Stimulated activated naive CD8-positive, alpha-beta T cell treated with anti-CD3 and anti-CD28 coated beads, Interleukin-15, Interleukin-2, amounts not matched to agents 100 ng/mL and 50 ng/mL, for 24 hours (primary cell): ENCODE results near the gene WDR17.

ENCODE experiments used
- H3K27ac Mint-ChIP-seq: one replicate; pipeline ENCODE4 v1.8.0; 2021; ENCODE audit warnings: mild to moderate bottlenecking, mixed read lengths
- H3K27me3 Mint-ChIP-seq: one replicate; pipeline ENCODE4 v1.8.0; 2021; ENCODE audit warnings: mixed read lengths
- H3K36me3 Mint-ChIP-seq: one replicate; pipeline ENCODE4 v1.8.0; 2021; ENCODE audit warnings: low read depth, mixed read lengths
- H3K4me1 Mint-ChIP-seq: one replicate; pipeline ENCODE4 v1.8.0; 2021; ENCODE audit warnings: low read depth, mixed read lengths
- H3K4me3 Mint-ChIP-seq: one replicate; pipeline ENCODE4 v1.8.0; 2021; ENCODE audit warnings: mild to moderate bottlenecking, mixed read lengths
- H3K9me3 Mint-ChIP-seq: one replicate; pipeline ENCODE4 v1.8.0; 2021; ENCODE audit warnings: mixed read lengths

Gene WDR17

DNA sequence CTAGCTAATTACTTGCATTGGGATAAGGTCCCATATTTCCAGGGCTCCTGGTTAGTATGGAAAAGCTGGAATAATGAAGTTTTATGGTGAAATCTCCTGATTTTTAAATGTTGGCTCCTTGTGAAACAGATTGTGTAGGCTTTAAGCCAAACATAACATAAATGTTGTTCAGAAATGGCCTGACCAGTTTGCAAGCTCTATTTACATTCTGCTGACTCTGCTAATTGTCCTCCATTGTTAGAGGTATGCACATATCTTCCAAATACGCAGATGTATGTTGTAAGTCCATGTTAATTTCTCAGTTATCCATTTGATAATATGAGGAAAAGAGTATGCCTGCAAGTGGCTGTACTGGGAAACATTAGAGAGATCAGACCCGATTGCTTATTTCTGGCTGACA, 11.9 kb upstream of the WDR17 start:
- H3K36me3 Mint-ChIP-seq: no peaks in the 10 kb centered on the region
- no peak overlapping the region for H3K4me3 Mint-ChIP-seq
- H3K4me1 Mint-ChIP-seq: no peaks in the 10 kb centered on the region
- no peaks in the 10 kb centered on the region for H3K9me3 Mint-ChIP-seq
- H3K27ac Mint-ChIP-seq: no peak overlapping the region
- peaks cover under 1% of the 10 kb centered on the region for H3K27me3 Mint-ChIP-seq

DNA sequence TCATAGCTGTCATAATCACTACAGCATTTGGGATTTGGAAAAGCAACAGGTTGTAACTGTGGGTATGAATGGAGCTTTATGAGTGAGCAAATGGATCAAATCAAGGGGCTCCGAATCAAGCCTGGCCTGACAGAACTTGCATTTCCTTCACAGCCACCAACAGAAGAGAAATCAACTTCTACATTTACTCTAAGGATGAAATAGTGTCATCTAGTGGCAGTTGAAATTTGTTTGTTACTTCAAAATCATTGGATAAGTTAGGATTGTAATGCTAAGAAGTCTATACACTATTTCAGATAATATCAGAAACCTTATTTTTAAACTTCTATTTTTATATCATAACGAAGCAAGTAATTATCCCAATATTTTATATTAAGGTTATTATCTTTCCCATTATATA, 10.7 kb upstream of the WDR17 start:
- no peaks in the 10 kb centered on the region for H3K36me3 Mint-ChIP-seq
- H3K9me3 Mint-ChIP-seq: no peaks in the 10 kb centered on the region
- no peak overlapping the region for H3K27ac Mint-ChIP-seq
- no peak overlapping the region for H3K4me3 Mint-ChIP-seq
- H3K4me1 Mint-ChIP-seq: no peaks in the 10 kb centered on the region
- peaks cover 2% of the 10 kb centered on the region for H3K27me3 Mint-ChIP-seq

GRCh38 chr4:176063718-176064117, 1.9 kb upstream of the WDR17 start:
- Mint-ChIP-seq H3K4me1 (peaks cover 12% of the 10 kb centered on the region), H3K27me3 (peaks cover 39% of the 10 kb centered on the region), H3K9me3 (no peaks in the 10 kb centered on the region), H3K36me3 (no peaks in the 10 kb centered on the region), H3K4me3 (no peak overlapping the region), H3K27ac (no peak overlapping the region)

DNA sequence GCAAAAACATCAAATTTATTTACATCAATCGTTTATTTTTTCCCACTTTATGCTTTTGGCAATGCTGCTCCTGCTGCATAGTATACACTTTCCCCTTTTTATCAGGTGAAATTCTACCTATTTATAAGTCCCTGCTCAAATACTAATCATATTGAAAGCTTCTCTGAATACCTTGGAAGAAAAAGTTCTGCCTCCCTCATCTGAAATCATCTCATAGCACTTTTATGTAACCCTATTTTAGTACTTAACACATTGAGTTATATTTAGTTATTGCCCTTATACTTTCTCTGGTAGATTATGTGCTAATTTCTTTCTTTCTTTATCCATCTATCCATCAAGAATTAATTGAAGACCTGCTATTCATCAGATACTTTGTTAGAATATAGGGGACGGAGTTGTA, 1.1 kb upstream of the WDR17 start:
- Mint-ChIP-seq H3K27ac (no peak overlapping the region), H3K4me3 (no peak overlapping the region), H3K9me3 (no peaks in the 10 kb centered on the region)

GRCh38 chr4:176066757-176067156, 1.1 kb downstream of the WDR17 start:
- no peaks in the 10 kb centered on the region for H3K36me3 Mint-ChIP-seq
- H3K4me3 Mint-ChIP-seq: no peak overlapping the region
- H3K27me3 Mint-ChIP-seq: peaks cover 34% of the 10 kb centered on the region
- peaks cover 12% of the 10 kb centered on the region for H3K4me1 Mint-ChIP-seq
- H3K9me3 Mint-ChIP-seq: no peaks in the 10 kb centered on the region
- no peak overlapping the region for H3K27ac Mint-ChIP-seq

More for the DNA sequence above, 1.1 kb upstream of the WDR17 start:
- Mint-ChIP-seq H3K27me3 (peaks cover 39% of the 10 kb centered on the region), H3K4me1 (peaks cover 12% of the 10 kb centered on the region), H3K36me3 (no peaks in the 10 kb centered on the region)

DNA sequence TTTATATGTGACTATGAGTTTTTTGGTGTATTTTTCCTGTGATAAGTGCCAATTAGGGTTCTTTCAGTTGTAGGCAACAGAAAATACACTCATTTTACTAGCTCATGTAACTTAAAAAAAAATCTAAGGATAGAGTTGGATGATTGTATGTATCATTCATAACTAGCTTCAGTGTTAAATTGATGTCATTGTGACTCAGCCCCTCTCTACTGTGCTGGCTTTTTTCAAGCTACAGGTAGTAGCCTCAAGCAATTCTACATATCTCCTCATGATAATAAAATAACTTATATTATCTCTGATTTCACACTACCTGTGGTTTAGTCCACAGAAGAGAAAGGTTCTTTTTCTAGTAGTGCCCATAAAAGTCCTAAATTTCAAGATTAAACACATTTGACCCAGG, 11.9 kb downstream of the WDR17 start:
- H3K36me3 Mint-ChIP-seq: no peaks in the 10 kb centered on the region
- no peak overlapping the region for H3K27ac Mint-ChIP-seq
- H3K4me1 Mint-ChIP-seq: no peaks in the 10 kb centered on the region
- H3K9me3 Mint-ChIP-seq: no peaks in the 10 kb centered on the region
- H3K27me3 Mint-ChIP-seq: peaks cover 5% of the 10 kb centered on the region
- no peak overlapping the region for H3K4me3 Mint-ChIP-seq

- H3K9me3 Mint-ChIP-seq: no peaks in the 10 kb centered on the region
- H3K36me3 Mint-ChIP-seq: no peaks in the 10 kb centered on the region
- peaks cover 11% of the 10 kb centered on the region for H3K27me3 Mint-ChIP-seq
- no peak overlapping the region for H3K4me3 Mint-ChIP-seq
- H3K27ac Mint-ChIP-seq: no peak overlapping the region
- H3K4me1 Mint-ChIP-seq: peaks cover 3% of the 10 kb centered on the region
These were observed 19.1 kb downstream of the WDR17 start for GRCh38 chr4:176084769-176085168.

- no peak overlapping the region for H3K27ac Mint-ChIP-seq
- peaks cover 3% of the 10 kb centered on the region for H3K4me1 Mint-ChIP-seq
- H3K4me3 Mint-ChIP-seq: no peak overlapping the region
- no peaks in the 10 kb centered on the region for H3K36me3 Mint-ChIP-seq
- peaks cover 8% of the 10 kb centered on the region for H3K9me3 Mint-ChIP-seq
- peaks cover 20% of the 10 kb centered on the region for H3K27me3 Mint-ChIP-seq
These were observed 24.5 kb downstream of the WDR17 start for GRCh38 chr4:176090115-176090514.

DNA sequence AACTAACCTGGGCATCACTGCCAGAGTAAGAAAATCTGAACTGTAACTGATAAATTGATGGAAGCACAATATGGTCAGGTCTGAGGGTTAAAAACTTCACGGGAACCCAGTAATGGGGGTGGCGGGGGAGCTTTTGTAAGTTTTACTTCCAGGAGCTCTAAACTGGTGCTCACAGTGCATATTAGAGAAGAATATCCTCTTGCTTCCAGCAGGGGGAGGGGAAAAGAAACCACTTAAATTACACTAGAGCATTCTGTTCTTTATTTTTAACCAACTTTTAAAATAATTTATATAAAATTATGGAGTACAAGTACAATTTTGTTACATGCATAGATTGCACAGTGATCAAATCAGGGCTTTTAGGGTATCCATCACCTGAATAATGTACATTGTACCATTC, 33.7 kb downstream of the WDR17 start:
- Mint-ChIP-seq H3K4me3 (no peak overlapping the region), H3K27ac (no peak overlapping the region), H3K9me3 (peaks cover 13% of the 10 kb centered on the region), H3K36me3 (no peaks in the 10 kb centered on the region), H3K27me3 (peaks cover 9% of the 10 kb centered on the region), H3K4me1 (no peaks in the 10 kb centered on the region)

GRCh38 chr4:176102414-176103063, 36.9 kb downstream of the WDR17 start:
- Mint-ChIP-seq H3K4me1 (no peaks in the 10 kb centered on the region), H3K4me3 (no peak overlapping the region), H3K9me3 (peaks cover 13% of the 10 kb centered on the region), H3K27ac (no peak overlapping the region), H3K27me3 (peaks cover 9% of the 10 kb centered on the region), H3K36me3 (no peaks in the 10 kb centered on the region)

DNA sequence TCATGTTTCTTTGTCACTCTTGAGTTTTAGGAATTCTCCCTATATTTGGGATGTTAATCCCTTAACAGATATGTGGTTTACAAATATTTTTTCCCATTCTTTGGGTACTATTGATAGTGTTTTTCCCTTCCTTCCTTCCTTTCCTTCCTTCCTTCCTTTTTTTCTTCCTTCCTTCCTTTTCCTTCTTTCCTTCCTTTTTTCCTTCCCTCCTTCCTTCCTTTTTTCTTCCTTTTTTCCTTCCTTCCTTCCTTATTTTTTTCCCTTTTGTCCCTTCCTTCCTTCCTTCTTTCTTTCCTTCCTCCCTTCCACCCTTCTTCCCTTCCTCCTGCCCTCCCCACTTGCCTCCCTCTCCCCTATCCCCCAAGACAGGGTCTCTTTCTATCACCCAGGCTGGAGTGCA, 42.1 kb downstream of the WDR17 start:
- Mint-ChIP-seq H3K27me3 (peaks cover 13% of the 10 kb centered on the region), H3K4me3 (no peak overlapping the region), H3K4me1 (no peaks in the 10 kb centered on the region)

DNA sequence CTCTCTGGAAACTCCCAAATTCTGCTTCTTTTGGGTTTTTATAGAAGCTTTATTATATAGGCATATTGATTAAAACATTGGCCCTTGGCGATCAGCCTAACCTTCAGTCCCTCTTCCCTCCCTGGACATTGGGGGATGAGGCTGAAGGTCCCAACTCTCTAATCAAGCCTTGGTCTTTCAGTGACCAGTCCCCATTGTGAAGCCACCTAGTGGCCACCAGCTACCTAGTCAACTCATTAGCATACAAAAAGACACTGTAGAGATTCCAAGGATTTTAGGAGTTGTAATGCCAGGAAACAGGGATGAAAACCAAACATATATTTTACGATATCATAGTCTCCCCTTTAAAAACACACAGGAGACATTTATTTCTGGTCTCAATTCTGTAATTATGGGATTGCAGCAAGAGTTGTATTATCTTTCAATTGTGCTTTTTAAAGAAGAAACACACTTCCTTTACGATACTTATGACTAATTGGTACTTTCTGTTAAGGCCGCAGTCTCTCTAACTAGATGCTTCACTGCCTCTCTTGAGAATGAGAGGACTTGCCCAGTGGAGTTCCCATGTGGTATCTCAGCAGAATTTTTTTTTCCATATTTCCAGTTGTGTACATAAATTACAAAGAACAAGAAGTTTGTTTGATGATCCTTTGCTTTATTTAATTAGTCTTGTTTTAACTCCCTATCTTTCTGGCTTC, 58.2 kb downstream of the WDR17 start:
- Mint-ChIP-seq H3K4me3 (no peak overlapping the region), H3K27me3 (peaks cover 6% of the 10 kb centered on the region), H3K4me1 (peaks cover 9% of the 10 kb centered on the region), H3K9me3 (no peaks in the 10 kb centered on the region), H3K36me3 (no peaks in the 10 kb centered on the region), H3K27ac (no peak overlapping the region)

More for the DNA sequence above, 42.1 kb downstream of the WDR17 start:
- no peaks in the 10 kb centered on the region for H3K36me3 Mint-ChIP-seq
- H3K27ac Mint-ChIP-seq: no peak overlapping the region
- H3K9me3 Mint-ChIP-seq: peaks cover 8% of the 10 kb centered on the region

DNA sequence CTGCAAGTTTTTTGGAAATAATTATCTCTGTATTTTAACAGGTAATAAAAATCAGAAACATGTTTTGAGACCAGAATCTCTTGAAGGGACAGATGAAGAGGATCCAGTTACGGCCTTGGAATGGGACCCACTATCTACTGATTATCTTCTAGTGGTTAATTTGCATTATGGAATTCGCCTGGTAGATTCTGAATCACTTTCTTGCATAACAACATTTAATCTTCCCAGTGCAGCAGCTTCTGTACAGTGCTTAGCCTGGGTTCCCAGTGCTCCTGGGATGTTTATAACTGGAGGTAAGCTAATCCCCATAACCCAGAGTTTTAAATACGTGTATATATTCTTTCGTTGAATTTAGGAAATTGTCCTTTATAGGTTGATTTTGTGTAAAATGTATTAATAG, 59.4 kb downstream of the WDR17 start:
- Mint-ChIP-seq H3K4me1 (peaks cover 9% of the 10 kb centered on the region), H3K4me3 (no peak overlapping the region), H3K27me3 (peaks cover 10% of the 10 kb centered on the region), H3K27ac (no peak overlapping the region), H3K9me3 (no peaks in the 10 kb centered on the region), H3K36me3 (no peaks in the 10 kb centered on the region)

- no peaks in the 10 kb centered on the region for H3K9me3 Mint-ChIP-seq
These were observed 69.0 kb downstream of the WDR17 start for GRCh38 chr4:176134670-176135069.

DNA sequence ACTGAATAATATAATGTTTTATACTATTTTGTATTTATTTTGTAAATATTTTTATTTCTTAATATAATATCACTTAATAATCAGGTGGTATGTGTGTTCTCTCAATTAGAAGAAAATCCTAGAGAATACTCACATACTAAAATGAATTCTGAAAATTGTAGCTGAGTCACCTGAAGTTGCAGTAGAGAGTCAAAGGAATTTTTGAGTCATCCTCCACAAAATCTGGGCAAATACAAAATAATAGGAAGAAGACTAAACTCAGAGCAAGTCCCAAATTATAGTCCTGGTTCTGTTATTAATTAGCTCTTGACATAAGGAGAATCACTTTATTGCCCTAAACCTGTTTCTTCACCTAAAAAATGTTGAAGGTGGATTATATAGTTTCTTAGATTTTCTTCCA, 72.0 kb downstream of the WDR17 start:
- Mint-ChIP-seq H3K4me1 (no peaks in the 10 kb centered on the region), H3K36me3 (no peaks in the 10 kb centered on the region), H3K27ac (no peak overlapping the region), H3K4me3 (no peak overlapping the region), H3K27me3 (peaks cover 3% of the 10 kb centered on the region), H3K9me3 (no peaks in the 10 kb centered on the region)

More at GRCh38 chr4:176134670-176135069, 69.0 kb downstream of the WDR17 start:
- Mint-ChIP-seq H3K4me3 (no peak overlapping the region), H3K36me3 (no peaks in the 10 kb centered on the region), H3K27me3 (peaks cover 6% of the 10 kb centered on the region), H3K4me1 (no peaks in the 10 kb centered on the region), H3K27ac (no peak overlapping the region)

DNA sequence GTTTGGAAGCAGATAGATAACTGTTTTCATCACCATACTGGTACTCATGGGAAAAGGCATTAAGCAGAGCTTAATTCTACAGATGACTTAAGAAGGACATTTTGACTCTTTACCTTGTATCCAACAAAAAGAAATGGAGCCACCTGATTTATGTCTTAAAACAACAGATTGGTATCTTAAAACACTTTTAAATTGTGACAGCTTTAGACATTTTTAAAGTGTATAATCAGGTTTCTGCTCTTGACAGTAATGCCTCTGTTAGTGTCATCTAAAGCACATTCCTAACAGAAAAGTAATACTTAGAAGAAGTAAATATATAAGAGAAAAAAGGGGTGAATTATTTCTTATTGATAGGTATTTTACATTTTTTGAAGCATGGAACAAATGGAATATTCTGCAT, 73.9 kb downstream of the WDR17 start:
- Mint-ChIP-seq H3K36me3 (no peaks in the 10 kb centered on the region), H3K4me1 (no peaks in the 10 kb centered on the region), H3K27me3 (peaks cover 3% of the 10 kb centered on the region), H3K4me3 (no peak overlapping the region), H3K9me3 (no peaks in the 10 kb centered on the region), H3K27ac (no peak overlapping the region)
